ENCODE measurements around the gene SLC24A4.

The SLC24A4 gene

GRCh38 chr14:92484132-92484823, 161.3 kb downstream of the SLC24A4 start:
- DNase-seq: no peak

DNA sequence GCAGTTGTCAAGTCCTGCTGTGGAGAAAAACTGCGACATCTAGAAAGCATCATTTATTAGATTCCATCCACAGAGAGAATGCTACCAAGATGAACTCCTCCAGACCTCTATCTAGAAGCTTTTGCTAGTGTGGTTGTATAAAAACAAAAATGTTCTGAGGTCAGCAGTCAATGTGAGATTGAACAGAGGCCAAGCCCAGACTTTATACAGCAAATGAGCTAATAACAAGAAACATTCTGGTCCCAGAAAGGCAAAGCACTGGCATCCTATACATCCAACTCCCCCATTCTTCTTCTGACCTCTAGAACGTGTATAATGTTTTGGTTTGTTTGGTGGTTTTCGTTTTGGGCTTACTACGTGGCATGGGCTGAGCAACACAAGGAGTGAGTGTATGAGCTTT, 163.9 kb downstream of the SLC24A4 start:
- DNase-seq: no peak

- DNase-seq: no peak
These were observed 164.7 kb downstream of the SLC24A4 start for GRCh38 chr14:92487513-92488133.

DNA sequence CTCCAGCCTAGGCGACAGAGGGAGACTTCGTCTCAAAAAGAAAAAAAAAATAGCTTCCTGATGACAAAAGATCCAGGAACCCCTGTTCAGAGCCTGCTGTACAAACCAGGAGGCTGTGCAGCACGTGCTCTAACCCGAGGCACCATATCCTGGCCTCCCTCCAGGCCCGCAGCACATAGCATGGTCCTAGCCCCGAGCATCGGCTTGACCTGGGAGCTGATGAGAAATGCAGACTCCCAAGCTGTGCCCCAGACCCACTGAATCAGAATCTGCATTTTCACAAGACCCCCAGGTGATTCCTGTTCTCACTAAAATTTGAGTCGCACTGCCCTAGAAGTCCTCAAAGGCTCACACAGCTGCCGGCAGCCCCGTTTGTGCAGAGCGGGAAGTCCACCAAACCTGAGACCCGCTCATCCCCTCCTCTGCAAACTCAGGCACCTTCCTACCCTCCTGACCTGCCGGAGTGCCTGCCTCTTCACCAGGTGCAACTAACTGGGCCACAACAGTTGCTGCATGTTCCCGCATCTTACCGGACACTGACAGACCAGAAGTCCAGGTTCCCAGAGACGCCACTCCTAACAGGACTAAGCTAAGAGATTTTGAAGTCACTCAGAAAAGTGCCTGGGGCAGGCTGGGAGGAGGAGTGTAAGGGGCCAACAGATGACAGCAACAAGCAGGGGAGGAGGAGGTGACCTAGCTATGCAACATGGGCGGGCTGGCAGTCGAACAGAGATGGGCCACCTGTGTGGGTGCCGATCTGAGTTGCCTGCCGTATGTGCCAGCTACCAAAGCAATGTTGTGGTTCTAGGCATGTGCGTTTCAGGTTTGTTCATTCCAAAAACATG, 166.7 kb downstream of the SLC24A4 start:
- DNase-seq: no peak

- DNase-seq: no peak
These were observed 167.4 kb downstream of the SLC24A4 start for GRCh38 chr14:92490239-92490959.

DNA sequence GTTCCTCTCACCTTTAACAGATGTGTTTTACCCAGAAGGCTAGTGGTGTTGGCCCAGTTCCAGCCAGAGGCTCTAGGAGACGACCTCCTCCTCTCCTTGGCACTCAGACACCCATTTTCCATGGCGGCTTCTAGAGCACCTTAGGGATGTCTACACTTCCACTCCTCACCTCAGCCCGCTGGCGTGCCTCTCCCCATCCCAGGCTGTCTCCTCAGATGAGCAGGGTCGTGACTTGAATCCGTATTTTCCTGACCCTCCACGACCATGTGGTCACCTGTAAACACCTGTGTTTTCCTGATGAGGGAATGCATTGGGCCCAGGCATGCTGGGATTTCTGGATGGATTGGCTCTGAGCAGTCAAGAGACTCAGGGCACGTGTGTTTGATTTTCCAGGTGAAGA, 168.8 kb downstream of the SLC24A4 start:
- no peak for DNase-seq

- no peak for DNase-seq
These were observed 169.3 kb downstream of the SLC24A4 start for GRCh38 chr14:92492258-92492657.

DNA sequence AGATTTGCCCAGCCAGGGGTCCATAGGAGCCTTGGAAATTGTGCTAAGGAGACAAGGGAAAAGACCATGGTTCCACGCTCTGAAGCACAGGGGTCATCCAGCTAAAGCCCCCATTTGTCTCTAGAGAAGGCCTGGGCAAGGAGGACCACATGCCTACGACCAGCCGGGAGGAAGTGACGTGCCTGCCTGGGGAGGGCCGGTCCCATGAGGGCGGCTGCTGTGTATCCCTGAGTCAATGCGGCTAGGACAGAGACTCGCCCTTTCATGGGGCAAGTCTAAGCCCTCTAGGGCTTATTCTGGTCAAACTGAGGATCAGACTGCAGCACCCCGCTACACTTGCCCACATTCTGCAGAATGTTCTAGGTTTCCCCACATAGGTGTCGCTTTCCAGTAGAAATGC, 170.1 kb downstream of the SLC24A4 start:
- no peak for DNase-seq

GRCh38 chr14:92493492-92493891, 170.5 kb downstream of the SLC24A4 start:
- no peak for DNase-seq

GRCh38 chr14:92494512-92494911, 171.5 kb downstream of the SLC24A4 start:
- DNase-seq: no peak

GRCh38 chr14:92495027-92495426, 172.1 kb downstream of the SLC24A4 start:
- no peak for DNase-seq

DNA sequence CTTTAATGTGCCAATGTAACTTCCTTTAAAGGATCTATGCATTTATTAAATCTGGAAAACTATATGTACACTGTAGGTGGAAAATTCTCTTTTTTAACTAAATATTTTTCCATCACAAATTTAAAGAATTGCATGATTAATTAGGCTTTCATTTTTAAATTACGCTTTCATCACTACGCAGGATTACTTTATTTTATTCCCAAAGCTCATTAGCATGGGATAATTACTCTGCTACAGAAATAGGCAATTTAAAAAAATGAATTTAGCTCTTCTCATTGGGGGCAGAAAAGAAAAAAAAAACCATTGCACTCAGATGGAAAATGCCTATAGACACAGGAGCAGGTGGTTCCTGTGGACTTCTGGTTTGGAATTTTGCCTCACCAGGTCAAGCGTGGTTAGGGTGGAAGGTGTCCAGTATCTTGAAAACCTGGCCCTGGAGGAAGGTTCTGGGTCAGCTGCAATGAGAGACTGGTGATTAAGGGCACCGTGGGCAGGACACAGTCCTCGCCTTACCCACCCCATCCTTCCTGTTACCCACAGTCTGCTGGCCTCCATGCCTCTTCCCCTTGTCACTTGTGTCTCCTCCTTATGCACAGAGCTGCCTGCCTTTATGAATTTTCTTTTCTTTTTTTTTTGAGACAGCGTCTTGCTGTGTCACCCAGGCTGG, 173.4 kb downstream of the SLC24A4 start:
- DNase-seq: no peak

DNA sequence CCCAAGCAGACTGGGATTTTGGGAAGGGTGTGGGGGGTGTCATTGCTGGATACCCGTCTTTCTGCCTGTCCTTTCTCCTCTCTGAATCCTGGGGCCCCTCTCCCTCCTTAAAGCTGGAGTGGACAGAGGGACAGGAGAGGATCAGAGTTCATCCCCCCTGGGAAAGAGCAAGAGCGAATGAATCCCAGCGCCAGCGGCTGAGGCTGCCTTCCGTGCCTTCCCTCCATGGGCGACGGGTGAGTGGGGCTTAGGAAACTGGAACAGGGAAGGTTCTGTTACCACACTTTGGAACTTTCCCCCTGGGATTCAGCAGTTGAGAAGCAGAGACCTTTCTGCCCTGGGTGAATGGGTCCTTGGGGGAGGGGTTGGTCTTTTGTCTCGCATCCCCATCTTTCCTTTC, 174.4 kb downstream of the SLC24A4 start:
- DNase-seq: no peak

DNA sequence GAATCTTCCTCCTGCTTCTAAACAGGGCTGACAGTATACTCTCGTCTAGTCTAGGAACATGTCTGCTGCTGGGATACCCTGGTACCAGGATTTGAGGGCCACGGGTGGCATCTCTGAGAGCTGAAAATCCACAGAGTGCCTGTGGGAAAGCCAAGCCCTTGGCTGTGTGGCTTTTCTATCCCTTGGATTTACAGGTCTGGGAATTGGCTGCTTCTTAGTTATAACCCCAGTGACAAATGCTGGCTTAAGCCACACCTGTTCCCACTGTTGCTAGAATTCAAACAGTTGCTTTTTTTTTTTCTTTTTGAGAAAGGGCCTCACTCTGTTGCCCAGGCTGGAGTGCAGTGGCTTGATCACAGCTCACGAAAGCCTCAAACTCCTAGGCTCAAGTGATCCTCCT, 176.3 kb downstream of the SLC24A4 start:
- no peak for DNase-seq

DNA sequence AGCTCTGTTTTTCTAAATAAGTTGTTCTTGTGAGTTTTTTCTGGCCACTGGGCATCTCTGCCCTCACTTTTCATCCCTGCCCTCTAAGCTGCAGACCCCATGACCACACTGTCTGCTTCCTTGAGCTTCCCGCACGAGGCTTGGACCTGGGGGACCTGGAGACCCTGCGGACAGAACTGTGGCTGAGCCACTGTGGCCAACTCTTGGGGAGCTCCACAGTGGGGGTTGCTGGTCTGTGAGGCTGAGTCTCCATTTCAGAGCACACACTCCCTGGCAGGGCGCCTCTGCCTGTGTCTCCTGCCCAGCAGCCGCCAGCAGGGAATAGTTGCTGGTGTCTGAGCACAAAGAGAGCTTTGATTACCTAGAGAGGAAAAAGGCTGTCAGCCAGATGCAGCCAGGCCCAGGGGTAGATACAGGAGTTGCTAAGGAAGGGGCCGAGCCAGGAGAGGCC, 177.6 kb downstream of the SLC24A4 start:
- DNase-seq: no peak

GRCh38 chr14:92501891-92502351, 179.0 kb downstream of the SLC24A4 start:
- DNase-seq: no peak

DNA sequence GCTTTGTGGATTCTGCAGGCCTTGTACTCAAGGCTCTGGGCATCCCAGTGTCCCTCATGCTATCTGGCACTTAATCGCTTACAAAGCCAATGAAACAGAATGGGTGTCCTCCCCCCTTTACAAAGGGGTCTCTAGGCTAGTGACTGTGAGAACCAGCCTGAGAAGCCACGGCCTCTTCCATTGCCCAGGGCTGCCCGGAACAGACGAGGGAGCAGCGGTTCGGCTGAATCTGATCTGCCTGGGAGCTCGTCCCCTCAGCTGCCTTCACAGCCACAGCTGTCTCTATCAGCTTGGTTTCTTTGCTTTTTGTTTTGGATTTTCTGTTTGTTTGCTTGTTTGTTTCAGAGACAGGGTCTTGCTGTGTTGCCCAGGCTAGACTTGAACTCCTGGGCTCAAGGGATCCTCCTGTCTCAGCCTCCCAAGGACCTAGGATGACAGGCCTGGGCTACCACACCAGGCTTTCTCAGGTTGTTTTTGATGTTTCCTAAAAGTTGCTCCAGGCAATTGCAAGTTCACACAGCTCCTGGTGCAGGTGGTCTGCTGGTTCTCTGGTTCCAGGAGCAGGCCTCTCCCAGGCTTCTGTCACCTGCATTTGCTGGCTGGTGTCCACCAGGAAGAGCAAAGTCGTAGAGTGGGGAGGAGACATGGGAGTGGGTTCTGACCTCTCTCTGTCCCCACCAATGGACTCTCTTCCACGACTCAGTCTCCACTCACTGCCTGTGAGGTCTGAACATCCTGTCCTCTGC, 179.7 kb downstream of the SLC24A4 start:
- DNase-seq: no peak

DNA sequence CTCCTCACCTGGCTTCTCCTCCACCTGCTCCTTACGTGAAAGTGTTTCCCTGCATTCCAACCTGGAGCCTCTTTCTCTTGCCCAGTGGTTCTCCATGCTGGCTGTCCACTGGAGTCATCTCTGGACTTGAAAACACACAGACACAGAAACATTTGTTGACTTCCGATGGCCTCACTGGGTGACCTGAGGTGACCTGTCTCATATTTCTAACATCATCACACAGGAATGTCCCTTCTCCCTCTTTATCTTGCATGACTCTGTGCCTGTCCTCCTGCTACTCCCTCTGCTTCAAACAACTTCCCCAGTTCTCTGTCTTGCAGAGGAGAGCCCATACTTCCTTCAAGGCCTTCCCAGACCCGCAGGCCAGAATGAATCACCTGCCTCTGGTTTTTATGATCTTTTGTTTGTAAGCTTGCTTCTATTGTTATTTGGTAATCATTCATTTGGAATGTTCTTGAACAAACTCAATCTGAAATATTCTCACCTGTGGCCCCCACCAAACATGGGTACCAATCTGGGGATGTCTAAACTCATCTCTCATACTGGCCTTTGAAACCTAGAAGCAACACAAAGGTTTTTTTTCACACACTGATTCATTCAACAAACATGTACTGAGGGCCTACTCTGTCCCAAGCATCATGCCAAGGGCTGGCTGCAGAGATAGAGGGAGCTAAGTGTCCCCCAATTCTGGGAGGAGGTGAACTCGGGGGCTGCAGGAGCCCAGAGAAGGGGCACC, 181.0 kb downstream of the SLC24A4 start:
- DNase-seq: no peak

GRCh38 chr14:92505826-92506225, 182.9 kb downstream of the SLC24A4 start:
- no peak for DNase-seq

DNA sequence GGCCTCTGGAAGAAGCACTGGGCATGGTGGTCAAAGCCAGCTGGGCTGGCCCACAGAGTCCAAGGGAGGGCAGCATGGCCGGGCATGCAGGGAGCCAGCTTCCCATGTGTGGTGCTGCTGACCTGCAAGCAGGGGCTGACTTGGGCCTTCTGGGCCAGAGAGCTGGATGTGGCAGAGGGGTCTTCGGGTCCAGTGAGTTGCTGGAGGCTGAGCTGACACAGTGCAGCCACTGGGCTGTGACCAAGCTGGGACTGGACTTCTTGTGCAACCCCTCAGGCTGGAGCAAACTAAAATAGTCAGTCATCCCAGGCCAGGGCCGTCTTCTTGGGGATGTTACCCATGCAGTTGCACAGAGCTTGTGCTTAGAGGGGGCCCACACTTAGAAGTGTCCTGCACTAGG, 183.3 kb downstream of the SLC24A4 start:
- DNase-seq: no peak

GRCh38 chr14:92507174-92507768, 184.3 kb downstream of the SLC24A4 start:
- DNase-seq: no peak

Data from activated CD4-positive, CD25-positive, alpha-beta regulatory T cell (primary cell).